AG09319 (cell line): Measurements from ENCODE around the gene HOXD4.

Source experiments
- DNase-seq: peaks from one replicate; pipeline ENCODE4 v3.0.0-alpha.2; 2010; ENCODE audit warnings: low read depth; ENCODE audit errors: extremely low read depth
- TF ChIP-seq, protein P1 (sequence below): IDR thresholded peaks from 2 replicates; pipeline ENCODE4 v1.5.1; 2011; ENCODE audit warnings: low read depth, mild to moderate bottlenecking, inconsistent platforms, low read length, moderate library complexity

HOXD4 gene

DNA sequence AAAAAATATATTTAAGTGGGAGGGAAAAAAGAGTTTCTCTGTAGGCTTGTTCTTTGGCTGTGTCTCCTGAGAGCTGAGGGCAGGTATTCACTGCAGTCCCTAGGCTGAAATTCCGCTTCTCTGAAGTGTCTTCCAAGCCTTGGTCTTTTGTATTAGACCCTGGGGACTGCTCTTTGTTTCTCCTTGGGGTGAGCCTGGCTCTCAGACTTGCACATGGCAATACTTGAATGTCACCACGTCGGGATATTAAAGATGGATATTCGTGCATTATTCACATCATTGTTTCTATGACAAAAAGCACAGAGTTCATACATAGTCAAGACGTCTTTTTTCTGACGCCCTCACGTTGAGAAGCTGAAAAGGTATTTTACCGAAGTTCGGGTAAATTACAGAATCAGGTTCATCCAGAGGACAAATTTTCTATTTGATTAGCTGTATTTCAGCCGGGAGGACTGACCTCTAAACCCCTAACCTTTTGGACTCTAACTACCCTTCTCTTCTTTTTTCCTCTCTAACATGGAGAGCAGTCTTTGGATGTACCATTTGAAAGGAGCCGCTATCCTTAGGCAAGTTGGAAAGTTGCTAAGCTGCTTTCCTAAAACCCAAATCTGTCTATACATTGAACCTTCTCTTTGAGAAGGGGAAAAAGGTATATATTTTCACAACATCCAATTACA, 3.4 kb downstream of the HOXD4 start:
- TF ChIP-seq, protein P1, sequence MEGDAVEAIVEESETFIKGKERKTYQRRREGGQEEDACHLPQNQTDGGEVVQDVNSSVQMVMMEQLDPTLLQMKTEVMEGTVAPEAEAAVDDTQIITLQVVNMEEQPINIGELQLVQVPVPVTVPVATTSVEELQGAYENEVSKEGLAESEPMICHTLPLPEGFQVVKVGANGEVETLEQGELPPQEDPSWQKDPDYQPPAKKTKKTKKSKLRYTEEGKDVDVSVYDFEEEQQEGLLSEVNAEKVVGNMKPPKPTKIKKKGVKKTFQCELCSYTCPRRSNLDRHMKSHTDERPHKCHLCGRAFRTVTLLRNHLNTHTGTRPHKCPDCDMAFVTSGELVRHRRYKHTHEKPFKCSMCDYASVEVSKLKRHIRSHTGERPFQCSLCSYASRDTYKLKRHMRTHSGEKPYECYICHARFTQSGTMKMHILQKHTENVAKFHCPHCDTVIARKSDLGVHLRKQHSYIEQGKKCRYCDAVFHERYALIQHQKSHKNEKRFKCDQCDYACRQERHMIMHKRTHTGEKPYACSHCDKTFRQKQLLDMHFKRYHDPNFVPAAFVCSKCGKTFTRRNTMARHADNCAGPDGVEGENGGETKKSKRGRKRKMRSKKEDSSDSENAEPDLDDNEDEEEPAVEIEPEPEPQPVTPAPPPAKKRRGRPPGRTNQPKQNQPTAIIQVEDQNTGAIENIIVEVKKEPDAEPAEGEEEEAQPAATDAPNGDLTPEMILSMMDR, result no peak

GRCh38 chr2:176155356-176156044, 4.2 kb downstream of the HOXD4 start:
- no peak for DNase-seq
- TF ChIP-seq, protein P1, result no peak

More for the DNA sequence above, 3.4 kb downstream of the HOXD4 start:
- no peak for DNase-seq

GRCh38 chr2:176156301-176156806, 5.0 kb downstream of the HOXD4 start:
- TF ChIP-seq, protein P1, result no peak
- DNase-seq, result no peak

- TF ChIP-seq, protein P1, result no peak
- no peak for DNase-seq
Observed at GRCh38 chr2:176156807-176157498, 5.6 kb downstream of the HOXD4 start, which contains the start of gene HOXD3. Gene HOXD3, plus strand, starts transcription at chr2:176157307. Its CDS starts 11,808 bp downstream, at chr2:176169115.

GRCh38 chr2:176157499-176158185, 6.3 kb downstream of the HOXD4 start:
- DNase-seq, result no peak
- TF ChIP-seq, protein P1, result no peak

GRCh38 chr2:176158186-176158591, 6.8 kb downstream of the HOXD4 start:
- DNase-seq, result no peak

More at GRCh38 chr2:176158186-176158591, 6.8 kb downstream of the HOXD4 start:
- TF ChIP-seq, protein P1, result no peak
